MM.1S (cell line): ENCODE results near the gene EHF.

ENCODE experiments used
- DNase-seq: peaks from one replicate; pipeline ENCODE4 v3.0.0-alpha.2; 2015
- H2AFZ ChIP-seq: fragments of 300-600 bp; sonication (generic); 2 replicates; pipeline ENCODE4 v1.6.0; 2016; ENCODE audit warnings: antibody characterized with exemption, low read length
- H3F3A ChIP-seq: fragments of 300-600 bp; sonication (generic); 2 replicates; pipeline ENCODE4 v1.6.1; 2016; ENCODE audit warnings: mild to moderate bottlenecking, antibody characterized with exemption, low read length, moderate library complexity, mixed read lengths; ENCODE audit not compliant: insufficient read depth
- H3K27ac ChIP-seq: fragments of 300-600 bp; sonication (generic); 2 replicates; pipeline ENCODE4 v1.5.1; 2016; ENCODE audit warnings: mild to moderate bottlenecking, low read length
- H3K27me3 ChIP-seq: fragments of 300-600 bp; sonication (generic); replicated peaks from 2 replicates; pipeline ENCODE4 v1.6.0; 2016; ENCODE audit warnings: low read length; ENCODE audit not compliant: insufficient read depth
- H3K36me3 ChIP-seq: fragments of 300-600 bp; sonication (generic); replicated peaks from 2 replicates; pipeline ENCODE4 v1.6.1; 2016; ENCODE audit warnings: mild to moderate bottlenecking, low read length, mixed read lengths; ENCODE audit not compliant: insufficient read depth
- H3K4me1 ChIP-seq: fragments of 300-600 bp; sonication (generic); 2 replicates; pipeline ENCODE4 v1.6.1; 2016; ENCODE audit warnings: low read length, mixed read lengths
- H3K4me2 ChIP-seq: fragments of 300-600 bp; sonication (generic); 2 replicates; pipeline ENCODE4 v1.6.0; 2016; ENCODE audit warnings: low read depth, low read length
- H3K4me3 ChIP-seq: fragments of 300-600 bp; sonication (generic); 2 replicates; pipeline ENCODE4 v1.5.1; 2016; ENCODE audit warnings: low read length, mixed read lengths
- H3K79me2 ChIP-seq: fragments of 300-600 bp; sonication (generic); 2 replicates; pipeline ENCODE4 v1.6.1; 2016; ENCODE audit warnings: mixed run types, low read length, mixed read lengths
- H3K9ac ChIP-seq: fragments of 300-600 bp; sonication (generic); 2 replicates; pipeline ENCODE4 v1.6.1; 2016; ENCODE audit warnings: low read length, mixed read lengths
- H3K9me2 ChIP-seq: fragments of 300-600 bp; sonication (generic); replicated peaks from 2 replicates; pipeline ENCODE4 v1.6.1; 2016; ENCODE audit warnings: mild to moderate bottlenecking, low read length, mixed read lengths; ENCODE audit not compliant: insufficient read depth
- H3K9me3 ChIP-seq: fragments of 300-600 bp; sonication (generic); replicated peaks from 2 replicates; pipeline ENCODE4 v1.6.1; 2016; ENCODE audit warnings: mild to moderate bottlenecking, low read length, mixed read lengths; ENCODE audit not compliant: insufficient read depth
- H4K20me1 ChIP-seq: fragments of 300-600 bp; sonication (generic); 2 replicates; pipeline ENCODE4 v1.6.1; 2016; ENCODE audit warnings: mild to moderate bottlenecking, low read length, moderate library complexity, mixed read lengths; ENCODE audit not compliant: insufficient read depth
- EZH2 ChIP-seq: fragments of 300-600 bp; sonication (generic); optimal IDR thresholded peaks from 2 replicates; pipeline ENCODE3; 2017; ENCODE audit warnings: low read depth, mild to moderate bottlenecking, antibody characterized with exemption, low read length, mixed read lengths
- EZH2phosphoT487 ChIP-seq: fragments of 300-600 bp; sonication (generic); IDR thresholded peaks from 2 replicates; pipeline ENCODE4 v1.6.1; 2018; ENCODE audit warnings: antibody characterized with exemption, low read length
- TF ChIP-seq, protein P1 (sequence below): fragments of 300-600 bp; sonication (generic); IDR thresholded peaks from 2 replicates; pipeline ENCODE4 v1.5.1; 2016; ENCODE audit warnings: antibody characterized with exemption, low read length, mixed read lengths

EHF gene

GRCh38 chr11:34665077-34665835 is 44.4 kb downstream of the EHF start:
- H3K9me3 ChIP-seq = no peaks in the 10 kb centered on the region
- no peaks in the 10 kb centered on the region for H3F3A ChIP-seq
- no peaks in the 10 kb centered on the region for H3K9me2 ChIP-seq
- DNase-seq = no peak
- TF ChIP-seq EZH2 = no peak
- TF ChIP-seq, protein P1, sequence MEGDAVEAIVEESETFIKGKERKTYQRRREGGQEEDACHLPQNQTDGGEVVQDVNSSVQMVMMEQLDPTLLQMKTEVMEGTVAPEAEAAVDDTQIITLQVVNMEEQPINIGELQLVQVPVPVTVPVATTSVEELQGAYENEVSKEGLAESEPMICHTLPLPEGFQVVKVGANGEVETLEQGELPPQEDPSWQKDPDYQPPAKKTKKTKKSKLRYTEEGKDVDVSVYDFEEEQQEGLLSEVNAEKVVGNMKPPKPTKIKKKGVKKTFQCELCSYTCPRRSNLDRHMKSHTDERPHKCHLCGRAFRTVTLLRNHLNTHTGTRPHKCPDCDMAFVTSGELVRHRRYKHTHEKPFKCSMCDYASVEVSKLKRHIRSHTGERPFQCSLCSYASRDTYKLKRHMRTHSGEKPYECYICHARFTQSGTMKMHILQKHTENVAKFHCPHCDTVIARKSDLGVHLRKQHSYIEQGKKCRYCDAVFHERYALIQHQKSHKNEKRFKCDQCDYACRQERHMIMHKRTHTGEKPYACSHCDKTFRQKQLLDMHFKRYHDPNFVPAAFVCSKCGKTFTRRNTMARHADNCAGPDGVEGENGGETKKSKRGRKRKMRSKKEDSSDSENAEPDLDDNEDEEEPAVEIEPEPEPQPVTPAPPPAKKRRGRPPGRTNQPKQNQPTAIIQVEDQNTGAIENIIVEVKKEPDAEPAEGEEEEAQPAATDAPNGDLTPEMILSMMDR = no peak
- no peak for TF ChIP-seq EZH2phosphoT487
- H3K9ac ChIP-seq = no peak overlapping the region
- H3K27ac ChIP-seq = no peak overlapping the region
- no peaks in the 10 kb centered on the region for H3K36me3 ChIP-seq
- H4K20me1 ChIP-seq = no peaks in the 10 kb centered on the region
- 0 out of 2 replicates have a peak, but pooled peaks cover 6% of the 10 kb centered on the region for H3K4me1 ChIP-seq
- H3K4me2 ChIP-seq = no peak overlapping the region
- H3K27me3 ChIP-seq = no peaks in the 10 kb centered on the region
- H3K4me3 ChIP-seq = no peak overlapping the region
- no peaks in the 10 kb centered on the region for H3K79me2 ChIP-seq
- H2AFZ ChIP-seq = no peak overlapping the region

DNA sequence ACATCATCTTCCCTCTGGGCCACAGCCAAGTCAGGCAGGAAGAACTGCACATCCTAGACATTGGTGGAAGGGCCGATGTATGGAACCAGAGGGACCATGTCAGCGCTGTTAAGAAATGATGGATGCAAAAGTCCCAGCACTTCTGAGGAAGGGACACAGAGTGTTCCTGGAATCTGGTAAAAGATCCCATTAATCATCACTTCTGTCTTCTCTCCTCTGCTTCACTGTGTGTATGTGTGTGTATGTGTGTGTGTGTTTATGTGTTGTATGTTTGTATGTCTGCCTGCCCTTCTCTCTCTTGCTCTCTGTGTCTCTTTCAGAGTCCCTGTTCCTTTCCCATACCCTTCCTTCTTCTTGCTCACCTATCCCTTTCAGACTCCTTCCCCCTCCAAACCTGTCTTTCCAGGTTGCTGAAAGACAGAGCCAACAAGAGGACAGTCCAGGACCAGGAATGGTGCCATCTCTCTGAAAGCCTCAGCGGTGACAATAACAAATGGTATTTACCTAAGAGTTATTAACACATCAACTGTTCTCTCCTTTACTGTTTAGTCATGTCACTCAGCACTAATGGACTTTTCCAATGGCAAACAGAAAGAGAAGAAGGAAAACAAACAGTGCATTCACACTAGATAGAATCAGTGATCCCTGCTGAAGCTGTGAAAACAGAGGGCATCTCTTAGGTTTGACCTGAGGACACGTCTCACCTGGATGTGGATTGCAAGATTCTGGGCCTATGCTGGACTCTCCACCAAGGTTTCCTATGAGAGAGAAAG is 47.1 kb downstream of the EHF start:
- no peaks in the 10 kb centered on the region for H3K79me2 ChIP-seq
- H3K4me3 ChIP-seq = no peak overlapping the region
- H3K9me3 ChIP-seq = no peaks in the 10 kb centered on the region
- TF ChIP-seq EZH2phosphoT487 (no peak), EZH2 (no peak)
- TF ChIP-seq, protein P1 = no peak
- no peak overlapping the region for H2AFZ ChIP-seq
- H3K27ac ChIP-seq = no peak overlapping the region
- no peaks in the 10 kb centered on the region for H3K36me3 ChIP-seq
- no peaks in the 10 kb centered on the region for H3F3A ChIP-seq
- no peak overlapping the region for H3K4me2 ChIP-seq
- no peaks in the 10 kb centered on the region for H4K20me1 ChIP-seq
- no peaks in the 10 kb centered on the region for H3K27me3 ChIP-seq
- H3K9ac ChIP-seq = no peak overlapping the region
- 0 out of 2 replicates have a peak, but pooled peaks cover 6% of the 10 kb centered on the region for H3K4me1 ChIP-seq
- H3K9me2 ChIP-seq = no peaks in the 10 kb centered on the region
- DNase-seq = no peak

- Histone ChIP-seq H3K79me2 (no peaks in the 10 kb centered on the region), H3K4me3 (no peak overlapping the region), H2AFZ (no peak overlapping the region), H3K9me3 (no peaks in the 10 kb centered on the region), H4K20me1 (no peaks in the 10 kb centered on the region), H3K9ac (no peak overlapping the region), H3F3A (no peaks in the 10 kb centered on the region), H3K9me2 (no peaks in the 10 kb centered on the region), H3K27me3 (no peaks in the 10 kb centered on the region), H3K36me3 (no peaks in the 10 kb centered on the region), H3K4me1 (0 out of 2 replicates have a peak, but pooled peaks cover 6% of the 10 kb centered on the region), H3K4me2 (no peak overlapping the region), H3K27ac (no peak overlapping the region)
- no peak for DNase-seq
- TF ChIP-seq EZH2phosphoT487 (no peak), EZH2 (no peak)
- TF ChIP-seq, protein P1 = no peak
Measured at GRCh38 chr11:34668583-34669053, 47.7 kb downstream of the EHF start.
